Stimulated activated CD4-positive, alpha-beta T cell treated with anti-CD3 and anti-CD28 coated beads, Interleukin-2, amount 100 ng/mL, for 48 hours (primary cell): ENCODE data around the gene PRKG1.
"Not testable (repeated sequence)": the region's sequence is repeated elsewhere in the genome, so short reads cannot be mapped to it uniquely, and the experiment has no call there.

Experiments used
- DNase-seq, 2 donors: peaks; one replicate each; pipeline ENCODE4 v3.0.0-alpha.2; 2020

PRKG1 gene

GRCh38 chr10:51733057-51733456 lies 658.8 kb downstream of the PRKG1 start:
- DNase-seq: no peak

DNA sequence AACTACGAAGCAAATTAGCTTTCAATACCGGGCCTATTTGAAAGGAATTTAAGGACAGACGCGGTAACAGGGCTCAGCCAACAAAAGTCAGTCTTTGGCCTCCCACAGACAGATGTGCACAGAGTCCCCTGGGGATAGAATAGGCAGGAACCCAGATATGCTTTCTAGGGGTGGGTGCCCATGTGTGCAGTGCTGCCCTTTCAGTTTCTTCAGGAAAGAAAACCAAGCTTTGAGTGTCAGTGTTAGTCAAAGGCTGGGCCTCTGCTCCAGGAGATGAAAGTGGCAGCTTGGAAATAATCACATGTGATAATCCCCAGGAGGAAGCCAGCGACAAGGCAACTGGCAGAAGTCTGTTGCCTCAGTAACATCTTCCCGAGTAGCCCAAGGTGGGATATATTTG lies 668.9 kb downstream of the PRKG1 start:
- DNase-seq: no peak

- DNase-seq: no peak
Measured at GRCh38 chr10:51744235-51745000, 670.1 kb downstream of the PRKG1 start.

- DNase-seq: no peak
Measured at GRCh38 chr10:51745397-51745796, 671.1 kb downstream of the PRKG1 start.

- DNase-seq: no peak
Measured at GRCh38 chr10:51747216-51747615, 672.9 kb downstream of the PRKG1 start.

DNA sequence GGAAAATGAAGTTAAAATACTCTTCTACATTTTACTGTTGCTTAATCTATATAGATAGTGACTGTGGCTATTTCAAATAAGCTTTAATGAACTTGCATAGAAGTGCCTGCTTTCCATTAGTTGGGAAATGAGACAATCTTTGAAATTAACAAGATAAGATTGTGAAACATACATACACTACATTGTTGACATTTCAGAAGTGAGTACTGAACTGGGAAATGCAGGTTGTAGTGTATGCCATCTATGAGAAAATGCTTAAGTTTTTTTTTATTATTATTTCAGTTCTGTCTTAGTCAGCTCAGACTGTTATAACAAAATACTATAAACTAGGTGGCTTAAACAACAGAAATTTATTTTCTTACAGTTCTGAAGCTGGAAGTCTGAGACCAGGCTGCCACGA lies 674.7 kb downstream of the PRKG1 start:
- DNase-seq: no peak

GRCh38 chr10:51758366-51758765 lies 684.1 kb downstream of the PRKG1 start:
- DNase-seq: no peak

DNA sequence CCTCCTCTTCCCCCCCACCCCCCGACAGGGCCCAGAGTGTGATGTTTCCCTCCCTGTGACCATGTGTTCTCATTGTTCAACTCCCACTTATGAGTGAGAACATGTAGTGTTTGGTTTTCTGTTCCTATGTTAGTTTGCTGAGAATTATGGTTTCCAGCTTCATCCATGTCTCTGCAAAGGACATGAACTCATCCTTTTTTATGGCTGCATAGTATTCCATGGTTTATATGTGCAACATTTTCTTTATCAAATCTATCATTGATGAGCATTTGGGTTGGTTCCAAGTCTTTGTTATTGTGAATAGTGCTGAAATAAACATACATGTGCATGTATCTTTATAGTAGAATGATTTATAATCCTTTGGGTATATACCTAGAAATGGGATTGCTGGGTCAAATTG lies 684.6 kb downstream of the PRKG1 start:
- not testable (repeated sequence) for DNase-seq

DNA sequence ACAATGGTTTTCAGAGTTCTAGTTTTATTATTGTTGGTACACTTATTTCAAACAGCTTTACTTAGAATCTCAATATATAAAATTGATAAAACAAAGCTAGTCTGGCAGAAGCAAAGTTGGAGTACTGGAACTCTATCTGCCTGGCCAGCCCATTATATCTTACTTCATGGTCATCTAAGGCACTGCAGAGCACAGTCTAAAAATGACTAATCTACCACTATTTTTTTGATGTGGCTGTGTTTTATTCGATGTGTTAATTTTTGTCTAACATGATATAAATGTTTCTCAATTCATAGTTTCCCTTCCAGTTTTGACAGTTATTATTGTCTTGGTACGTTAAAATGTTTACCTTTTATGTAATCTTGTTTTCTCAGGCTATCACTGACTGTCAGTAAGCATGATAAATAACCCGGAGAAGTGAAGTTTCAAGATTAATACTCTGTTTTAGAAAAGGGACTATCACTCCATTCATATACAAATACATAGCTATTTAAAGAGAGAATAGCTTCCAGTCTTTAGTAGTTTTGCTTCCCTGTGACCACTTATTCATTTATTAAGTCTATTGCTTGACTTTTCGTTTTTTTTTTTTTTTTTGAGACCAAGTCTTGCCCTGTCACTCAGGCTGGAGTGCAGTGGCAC lies 685.7 kb downstream of the PRKG1 start:
- no peak for DNase-seq

- DNase-seq: no peak
Measured at GRCh38 chr10:51760864-51761640, 686.8 kb downstream of the PRKG1 start.

- DNase-seq: no peak
Measured at GRCh38 chr10:51763746-51764145, 689.5 kb downstream of the PRKG1 start.

DNA sequence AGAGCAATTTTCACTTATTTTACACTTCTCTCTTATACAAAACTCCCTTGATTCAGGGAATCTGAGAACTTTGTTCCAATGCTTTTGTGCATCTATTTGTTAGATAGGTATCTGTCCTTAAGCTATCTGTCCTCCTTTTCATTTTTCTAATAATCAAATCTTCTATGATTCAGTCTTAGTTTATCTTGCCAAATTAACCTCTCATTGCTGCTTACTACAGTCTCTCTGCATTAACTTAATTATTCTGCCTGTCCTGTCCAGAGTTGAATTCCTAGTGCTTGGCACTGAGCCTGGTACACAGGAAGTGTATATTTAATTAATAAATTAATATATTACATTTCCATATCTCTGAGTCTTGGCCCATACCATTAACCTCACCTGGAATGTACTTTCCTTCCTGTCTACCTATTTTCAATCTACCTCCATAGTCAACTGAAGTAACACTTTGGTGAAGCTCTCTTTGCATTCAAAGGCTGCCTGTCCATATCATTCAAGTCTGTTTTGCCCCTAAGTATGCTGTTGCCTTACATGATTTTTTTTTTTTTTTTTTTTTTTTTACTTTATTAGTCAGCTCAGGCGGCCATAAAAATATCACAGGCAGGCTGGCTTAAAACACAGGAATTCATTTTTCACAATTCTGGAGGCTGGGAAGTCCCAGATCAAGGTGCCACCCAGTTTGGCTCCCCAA lies 691.1 kb downstream of the PRKG1 start:
- no peak for DNase-seq

GRCh38 chr10:51766423-51767102 lies 692.3 kb downstream of the PRKG1 start:
- DNase-seq: no peak

- DNase-seq: no peak
Measured at GRCh38 chr10:51767103-51767763, 692.9 kb downstream of the PRKG1 start.

DNA sequence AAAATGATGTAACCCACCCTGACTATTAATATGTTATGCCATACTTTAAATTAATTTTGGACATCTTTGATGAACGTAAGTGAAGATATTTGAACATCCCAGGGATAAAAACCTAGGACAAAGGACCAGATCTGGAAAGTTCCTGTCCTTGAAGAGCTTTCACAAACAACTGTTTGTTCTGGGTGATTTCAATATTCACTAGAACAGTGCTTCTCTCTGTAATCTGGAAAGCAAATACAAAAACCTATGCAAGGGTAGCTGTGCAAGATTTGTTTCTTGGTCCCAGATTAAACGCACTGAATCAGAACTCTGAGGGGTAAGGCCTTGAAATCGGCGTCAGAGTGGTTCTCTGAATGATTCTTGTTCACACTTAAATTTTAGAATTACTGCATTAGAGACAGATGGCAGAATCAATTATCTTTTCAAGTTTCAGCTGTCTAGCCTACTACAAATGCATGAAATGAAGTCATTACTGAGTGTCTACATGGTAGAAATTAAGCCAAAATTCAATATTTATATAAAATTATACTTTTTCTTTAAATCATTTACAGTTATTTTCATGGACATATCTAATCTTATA lies 694.7 kb downstream of the PRKG1 start:
- no peak for DNase-seq

- DNase-seq: no peak
Measured at GRCh38 chr10:51770709-51771108, 696.4 kb downstream of the PRKG1 start.

- no peak for DNase-seq
Measured at GRCh38 chr10:51772387-51772786, 698.1 kb downstream of the PRKG1 start.

GRCh38 chr10:51773681-51774080 lies 699.4 kb downstream of the PRKG1 start:
- no peak for DNase-seq

GRCh38 chr10:51783941-51784340 lies 709.7 kb downstream of the PRKG1 start:
- no peak for DNase-seq

DNA sequence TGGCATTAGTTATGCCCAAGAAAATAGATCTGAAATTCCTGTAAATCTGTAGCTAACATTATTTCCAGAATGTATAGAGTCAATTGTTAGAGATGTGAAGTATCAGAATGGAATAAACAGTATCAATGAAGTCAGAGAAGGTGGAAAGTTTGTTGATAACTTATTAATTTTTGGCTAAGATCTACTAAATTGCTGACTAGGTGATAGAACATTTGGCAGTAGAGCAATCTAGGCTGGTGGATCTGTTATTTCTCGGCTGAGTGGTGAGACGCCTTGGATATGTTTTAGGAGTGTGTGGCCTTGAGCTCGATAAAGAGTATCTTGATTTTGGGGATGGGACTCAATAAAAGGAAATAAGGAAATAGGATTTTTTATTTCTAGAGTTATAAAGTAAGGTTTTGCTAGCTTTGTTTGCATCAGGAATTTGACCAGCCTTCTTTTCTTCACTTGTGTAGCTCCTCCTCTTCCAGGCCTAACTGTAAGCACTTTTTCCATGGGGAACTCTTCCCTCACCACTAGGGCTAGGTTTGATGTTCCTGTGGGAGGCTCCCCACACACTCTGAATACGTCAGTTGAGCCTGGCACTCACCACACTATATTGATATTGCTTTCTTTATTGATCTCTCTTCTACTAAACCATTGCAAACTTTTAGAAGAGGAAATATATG lies 711.9 kb downstream of the PRKG1 start:
- DNase-seq: no peak

- no peak for DNase-seq
Measured at GRCh38 chr10:51786684-51787035, 712.4 kb downstream of the PRKG1 start.
